ENCODE measurements around the gene G0S2.
"Not testable (repeated sequence)": the region's sequence is repeated elsewhere in the genome, so short reads cannot be mapped to it uniquely, and the experiment has no call there.

Gene G0S2

GRCh38 chr1:209685821-209686220, 10.6 kb downstream of the G0S2 start:
- no peak for DNase-seq

- DNase-seq = no peak
These were observed 11.1 kb downstream of the G0S2 start for GRCh38 chr1:209686322-209686721.

- no peak for DNase-seq
These were observed 13.6 kb downstream of the G0S2 start for GRCh38 chr1:209688746-209689234.

- DNase-seq = no peak
These were observed 14.3 kb downstream of the G0S2 start for GRCh38 chr1:209689477-209689876.

GRCh38 chr1:209691237-209691636, 16.0 kb downstream of the G0S2 start:
- DNase-seq = no peak

GRCh38 chr1:209692296-209692695, 17.1 kb downstream of the G0S2 start:
- no peak for DNase-seq

GRCh38 chr1:209692745-209693504, 17.7 kb downstream of the G0S2 start:
- peak; percentile 66 for DNase-seq

- no peak for DNase-seq
These were observed 21.5 kb downstream of the G0S2 start for GRCh38 chr1:209696673-209697072.

GRCh38 chr1:209697126-209697525, 21.9 kb downstream of the G0S2 start:
- no peak for DNase-seq

- DNase-seq = not testable (repeated sequence)
These were observed 25.5 kb downstream of the G0S2 start for GRCh38 chr1:209700686-209701085.

GRCh38 chr1:209702832-209703231, 27.6 kb downstream of the G0S2 start:
- DNase-seq = no peak

GRCh38 chr1:209703834-209704504, 28.8 kb downstream of the G0S2 start:
- no peak for DNase-seq

- no peak for DNase-seq
These were observed 29.4 kb downstream of the G0S2 start, which contains the start of gene HSD11B1 for GRCh38 chr1:209704584-209704983. Gene HSD11B1 (plus strand): TSS chr1:209704846. CDS start chr1:209704943, 97 bp downstream.

- DNase-seq = no peak
These were observed 29.9 kb downstream of the G0S2 start for GRCh38 chr1:209705033-209705598.

GRCh38 chr1:209706622-209707021, 31.4 kb downstream of the G0S2 start:
- no peak for DNase-seq

GRCh38 chr1:209707308-209707707, 32.1 kb downstream of the G0S2 start:
- no peak for DNase-seq

GRCh38 chr1:209708297-209708696, 33.1 kb downstream of the G0S2 start:
- no peak for DNase-seq

- DNase-seq = no peak
These were observed 34.9 kb downstream of the G0S2 start for GRCh38 chr1:209710093-209710492.

- no peak for DNase-seq
These were observed 35.6 kb downstream of the G0S2 start for GRCh38 chr1:209710847-209711246.

GRCh38 chr1:209714338-209714737, 39.1 kb downstream of the G0S2 start:
- DNase-seq = no peak

GRCh38 chr1:209715314-209715713, 40.1 kb downstream of the G0S2 start:
- no peak for DNase-seq

GRCh38 chr1:209717818-209718217, 42.6 kb downstream of the G0S2 start:
- no peak for DNase-seq

- DNase-seq = no peak
These were observed 45.1 kb downstream of the G0S2 start for GRCh38 chr1:209720326-209720725.

GRCh38 chr1:209720826-209721225, 45.6 kb downstream of the G0S2 start:
- no peak for DNase-seq
